Measurements from ENCODE around the gene SCAF1. TPM values are rescaled to one million over a fixed set of nuclear protein-coding genes. Genes with fewer than 3 reads are reported as not detected.

SCAF1 gene
- total and polyA plus RNA-seq, 2 donors (not counting 1 experiment from before 2014, with no cell fraction given), result 17.1 to 68.3 TPM

DNA sequence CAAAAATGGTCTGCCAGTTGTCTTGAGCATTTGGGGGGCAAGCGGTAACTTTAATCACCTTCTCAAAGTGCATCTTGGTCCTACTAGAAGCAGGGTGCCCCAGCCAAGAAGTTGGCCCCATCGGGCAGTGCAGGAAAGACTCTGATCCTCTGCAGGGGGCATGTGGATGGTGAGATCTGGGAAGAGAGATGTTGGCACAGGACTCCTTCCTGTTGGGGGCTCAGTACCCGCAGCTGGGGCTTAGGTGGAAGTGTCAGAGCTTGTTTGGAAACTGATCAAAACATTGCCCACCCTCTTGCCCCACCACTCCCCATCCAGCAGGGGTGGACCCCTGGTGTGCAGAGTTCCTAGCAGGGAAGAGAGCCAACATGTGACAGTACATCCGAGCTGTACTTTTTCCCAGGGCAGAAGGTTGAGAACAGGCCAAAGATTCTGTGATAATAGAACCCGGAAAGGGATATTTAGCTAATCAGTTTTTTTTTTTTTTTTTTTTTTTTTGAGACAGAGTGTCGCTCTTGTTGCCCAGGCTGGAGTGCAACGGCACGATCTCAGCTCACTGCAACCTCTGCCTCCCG lies 10.9 kb upstream of the SCAF1 start:
- Histone ChIP-seq H3K4me2 (replicated peaks; ENCODE audit: low read depth, low read length, poor library complexity, severe bottlenecking) (no peak overlapping the region), H3K79me2 (ENCODE audit: control insufficient read depth, insufficient read depth, low read length) (no peaks in the 10 kb centered on the region), H4K20me1 (ENCODE audit: control insufficient read depth, insufficient read depth, low read length, poor library complexity, severe bottlenecking) (no peaks in the 10 kb centered on the region), H2AFZ (ENCODE audit: insufficient read depth, low read depth, low read length, poor library complexity, severe bottlenecking) (no peak overlapping the region), H3K9ac (ENCODE audit: low read length) (no peak overlapping the region), H3K4me3 (ENCODE audit: control extremely low read depth in 1 of 5, extremely low read depth in 1 of 5, insufficient read depth in 1 of 5, low read depth in 2 of 5, low read length in 4 of 5) (no peak overlapping the region), H3K36me3 (replicated peaks in 1 of 2; ENCODE audit: control extremely low read depth in 1 of 2, control insufficient read depth in 1 of 2, extremely low read depth in 1 of 2, insufficient read depth in 2 of 2, low read length in 1 of 2) (peaks cover 0 to 3% of the 10 kb centered on the region in 2 experiments), H3K9me3 (ENCODE audit: control extremely low read depth in 1 of 3, control insufficient read depth in 2 of 3, insufficient read depth in 1 of 3, low read length in 2 of 3) (no peaks in the 10 kb centered on the region), H3K4me1 (ENCODE audit: control insufficient read depth in 2 of 2, insufficient read depth in 2 of 2, low read length in 2 of 2) (no peaks in the 10 kb centered on the region), H3K27me3 (replicated peaks in 1 of 4; ENCODE audit: control extremely low read depth in 1 of 4, control insufficient read depth in 3 of 4, insufficient read depth in 4 of 4, low read length in 3 of 4) (no peaks in the 10 kb centered on the region), H3K27ac (ENCODE audit: low read length in 2 of 2) (no peak overlapping the region)
- Mint-ChIP-seq H3K4me3 (no peak overlapping the region), H3K4me1 (no peaks in the 10 kb centered on the region), H3K27ac (no peak overlapping the region), H3K9me3 (ENCODE audit: insufficient read depth) (no peaks in the 10 kb centered on the region), H3K27me3 (no peaks in the 10 kb centered on the region)
- 65% methylated on average over 2 of the region's 9 CpGs for WGBS (ENCODE audit: insufficient coverage)
- ChIA-PET POLR2A (interaction anchor here (1.2 kb wide), 1 partner anchor 38 kb away, joined by 5 read pairs; no protein-coding TSS in a partner anchor), CTCF (interaction anchor here (0.6 kb wide), 1 partner anchor 536 kb away, joined by 3 read pairs; no protein-coding TSS in a partner anchor)
- TF ChIP-seq, protein P1, sequence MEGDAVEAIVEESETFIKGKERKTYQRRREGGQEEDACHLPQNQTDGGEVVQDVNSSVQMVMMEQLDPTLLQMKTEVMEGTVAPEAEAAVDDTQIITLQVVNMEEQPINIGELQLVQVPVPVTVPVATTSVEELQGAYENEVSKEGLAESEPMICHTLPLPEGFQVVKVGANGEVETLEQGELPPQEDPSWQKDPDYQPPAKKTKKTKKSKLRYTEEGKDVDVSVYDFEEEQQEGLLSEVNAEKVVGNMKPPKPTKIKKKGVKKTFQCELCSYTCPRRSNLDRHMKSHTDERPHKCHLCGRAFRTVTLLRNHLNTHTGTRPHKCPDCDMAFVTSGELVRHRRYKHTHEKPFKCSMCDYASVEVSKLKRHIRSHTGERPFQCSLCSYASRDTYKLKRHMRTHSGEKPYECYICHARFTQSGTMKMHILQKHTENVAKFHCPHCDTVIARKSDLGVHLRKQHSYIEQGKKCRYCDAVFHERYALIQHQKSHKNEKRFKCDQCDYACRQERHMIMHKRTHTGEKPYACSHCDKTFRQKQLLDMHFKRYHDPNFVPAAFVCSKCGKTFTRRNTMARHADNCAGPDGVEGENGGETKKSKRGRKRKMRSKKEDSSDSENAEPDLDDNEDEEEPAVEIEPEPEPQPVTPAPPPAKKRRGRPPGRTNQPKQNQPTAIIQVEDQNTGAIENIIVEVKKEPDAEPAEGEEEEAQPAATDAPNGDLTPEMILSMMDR (IDR thresholded peaks at IDR 0.05), result no peak
- no peak for TF ChIP-seq EZH2 (IDR thresholded peaks at IDR 0.05; ENCODE audit: borderline replicate concordance, insufficient read depth, low read depth, low read length, poor library complexity, severe bottlenecking)
- intact Hi-C loops (cut with micrococcal nuclease), result no loop called here
- ATAC-seq (ENCODE audit: low read depth) (no peak), DNase-seq (no peak)

DNA sequence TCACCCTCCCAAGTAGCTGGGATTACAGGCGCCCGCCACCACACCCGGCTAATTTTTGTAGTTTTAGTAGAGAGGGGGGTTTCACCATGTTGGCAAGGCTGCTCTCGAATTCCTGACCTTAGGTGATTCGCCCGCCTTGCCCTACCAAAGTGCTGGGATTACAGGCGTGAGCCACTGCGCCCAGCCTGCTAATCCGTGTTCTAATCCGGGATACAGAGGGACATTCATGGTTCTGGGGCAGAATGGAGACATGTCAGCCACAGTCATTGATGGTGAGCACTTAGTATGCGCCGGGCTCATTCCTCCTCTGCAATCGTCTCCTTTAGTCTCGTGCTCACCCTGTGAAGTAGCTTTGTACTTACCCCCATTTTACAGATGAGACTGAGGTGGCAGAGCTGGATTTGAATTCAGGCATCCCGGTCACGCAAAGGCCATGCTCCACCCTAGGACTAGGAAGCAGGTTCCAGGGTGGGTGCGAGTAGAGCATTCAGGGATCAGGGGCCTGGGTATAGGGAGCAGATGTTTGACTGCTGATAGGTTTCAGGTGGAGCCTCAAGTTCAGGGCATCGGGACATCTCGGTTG lies 10.3 kb upstream of the SCAF1 start:
- DNase-seq (no peak), ATAC-seq (ENCODE audit: low read depth) (no peak)
- Histone ChIP-seq H3K79me2 (ENCODE audit: control insufficient read depth, insufficient read depth, low read length) (no peaks in the 10 kb centered on the region), H4K20me1 (ENCODE audit: control insufficient read depth, insufficient read depth, low read length, poor library complexity, severe bottlenecking) (no peaks in the 10 kb centered on the region), H3K4me3 (ENCODE audit: control extremely low read depth in 1 of 5, extremely low read depth in 1 of 5, insufficient read depth in 1 of 5, low read depth in 2 of 5, low read length in 4 of 5) (no peak overlapping the region), H2AFZ (ENCODE audit: insufficient read depth, low read depth, low read length, poor library complexity, severe bottlenecking) (no peak overlapping the region), H3K9ac (ENCODE audit: low read length) (no peak overlapping the region), H3K27ac (ENCODE audit: low read length in 2 of 2) (no peak overlapping the region), H3K9me3 (ENCODE audit: control extremely low read depth in 1 of 3, control insufficient read depth in 2 of 3, insufficient read depth in 1 of 3, low read length in 2 of 3) (no peaks in the 10 kb centered on the region), H3K36me3 (replicated peaks in 1 of 2; ENCODE audit: control extremely low read depth in 1 of 2, control insufficient read depth in 1 of 2, extremely low read depth in 1 of 2, insufficient read depth in 2 of 2, low read length in 1 of 2) (peaks cover 0 to 3% of the 10 kb centered on the region in 2 experiments), H3K4me2 (replicated peaks; ENCODE audit: low read depth, low read length, poor library complexity, severe bottlenecking) (no peak overlapping the region), H3K27me3 (replicated peaks in 1 of 4; ENCODE audit: control extremely low read depth in 1 of 4, control insufficient read depth in 3 of 4, insufficient read depth in 4 of 4, low read length in 3 of 4) (no peaks in the 10 kb centered on the region), H3K4me1 (ENCODE audit: control insufficient read depth in 2 of 2, insufficient read depth in 2 of 2, low read length in 2 of 2) (no peaks in the 10 kb centered on the region)
- TF ChIP-seq, protein P1 (IDR thresholded peaks at IDR 0.05), result no peak
- TF ChIP-seq EZH2 (IDR thresholded peaks at IDR 0.05; ENCODE audit: borderline replicate concordance, insufficient read depth, low read depth, low read length, poor library complexity, severe bottlenecking), result no peak
- no peaks in the 10 kb centered on the region for H3K27me3 Mint-ChIP-seq
- no peaks in the 10 kb centered on the region for H3K4me1 Mint-ChIP-seq
- POLR2A ChIA-PET, result interaction anchor here (1.2 kb wide), 1 partner anchor 39 kb away, joined by 5 read pairs; no protein-coding TSS in a partner anchor
- no peak overlapping the region for H3K4me3 Mint-ChIP-seq
- H3K9me3 Mint-ChIP-seq (ENCODE audit: insufficient read depth), result no peaks in the 10 kb centered on the region
- 98% methylated on average over 14 of the region's 19 CpGs for WGBS (ENCODE audit: insufficient coverage)
- H3K27ac Mint-ChIP-seq, result peak overlapping the region; percentile 53
- CTCF ChIA-PET, result interaction anchor here (0.6 to 0.7 kb wide), 2 partner anchors 50 to 537 kb away, joined by 3 read pairs; no protein-coding TSS in a partner anchor
- intact Hi-C loops (cut with micrococcal nuclease), result no loop called here
